ENCODE data around the gene PSMG4.

Gene PSMG4

GRCh38 chr6:3291346-3291745 is 32.6 kb downstream of the PSMG4 start:
- Histone ChIP-seq H3K4me2 (ENCODE audit: low read depth, low read length, poor library complexity, severe bottlenecking) (no peak overlapping the region), H3K4me3 (ENCODE audit: insufficient read depth, low read length, poor library complexity, severe bottlenecking) (no peak overlapping the region), H3F3A (ENCODE audit: insufficient read depth) (no peaks in the 10 kb centered on the region), H3K9ac (ENCODE audit: low read length) (no peak overlapping the region), H2AFZ (ENCODE audit: low read depth, low read length, severe bottlenecking) (no peak overlapping the region), H3K36me3 (ENCODE audit: low read length) (no peaks in the 10 kb centered on the region), H3K9me2 (replicated peaks; ENCODE audit: insufficient read depth, low read length) (no peaks in the 10 kb centered on the region), H4K20me1 (ENCODE audit: low read depth, low read length) (no peaks in the 10 kb centered on the region), H3K79me2 (ENCODE audit: insufficient read depth, low read length) (no peaks in the 10 kb centered on the region), H3K9me3 (ENCODE audit: insufficient read depth, low read length) (no peaks in the 10 kb centered on the region), H3K27ac (ENCODE audit: low read depth, low read length) (no peak overlapping the region), H3K27me3 (ENCODE audit: low read length) (no peaks in the 10 kb centered on the region)
- TF ChIP-seq CTCF (IDR thresholded peaks at IDR 0.05; ENCODE audit: insufficient read depth, low read length, poor library complexity, severe bottlenecking), result no peak
- no peak for TF ChIP-seq EZH2phosphoT487 (conservative IDR thresholded peaks at IDR 0.05; ENCODE audit: low read length)

DNA sequence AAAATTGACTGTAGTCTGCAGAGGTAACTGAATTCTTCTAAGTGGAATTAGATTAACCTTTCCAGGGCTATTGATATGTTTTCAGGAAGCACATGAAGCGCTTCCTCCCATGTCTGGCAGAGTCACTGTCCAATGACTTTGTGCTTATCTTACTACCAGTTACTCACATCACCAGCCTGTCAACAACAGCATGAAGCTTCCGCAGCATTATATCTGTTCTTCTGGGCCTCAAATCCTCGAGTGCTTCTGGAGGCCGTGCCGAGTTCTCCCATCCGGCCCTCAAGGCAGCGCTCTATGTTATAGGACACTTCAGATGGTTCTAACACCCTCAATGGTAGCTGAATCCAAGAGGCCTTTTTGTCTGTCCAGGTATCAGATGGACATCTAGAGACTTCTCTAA is 33.2 kb downstream of the PSMG4 start:
- H3F3A ChIP-seq (ENCODE audit: insufficient read depth), result no peaks in the 10 kb centered on the region

DNA sequence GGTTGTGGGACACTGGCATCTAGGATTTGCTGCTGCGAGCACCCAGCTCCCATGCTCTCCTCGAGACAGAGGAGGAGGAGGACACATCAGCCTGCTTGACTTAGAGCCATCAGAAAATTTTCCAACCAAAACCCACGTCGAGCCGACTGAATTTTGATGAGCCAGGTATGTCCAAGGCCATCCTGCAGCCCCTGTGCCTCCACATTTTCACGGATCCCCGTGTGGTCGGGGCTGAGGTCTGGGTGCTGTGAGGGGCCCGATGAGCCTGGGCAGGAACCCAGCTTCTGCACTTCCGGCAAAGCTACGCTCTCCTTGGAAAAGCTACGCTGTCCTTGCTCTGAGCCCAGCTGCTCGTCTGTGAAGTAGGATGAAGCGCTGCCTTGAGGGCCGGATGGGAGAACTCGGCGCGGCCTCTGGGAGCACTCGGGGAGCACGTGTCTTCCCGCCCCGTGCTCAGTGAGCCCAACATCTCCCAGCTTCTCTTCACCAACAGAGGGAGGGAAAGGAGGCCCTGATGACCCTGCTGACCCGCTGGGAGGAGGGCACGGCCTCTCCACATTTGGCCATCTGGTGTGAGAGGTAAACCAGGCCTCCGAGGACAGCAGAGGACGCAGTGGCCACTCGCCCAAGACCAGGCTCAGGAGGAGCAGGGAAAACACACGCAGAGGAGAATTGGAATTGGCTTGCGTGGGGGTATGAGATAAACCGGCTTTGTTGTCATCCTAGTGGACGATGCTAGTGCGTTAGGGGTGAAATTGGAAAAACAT is 33.9 kb downstream of the PSMG4 start:
- H3K4me3 ChIP-seq (ENCODE audit: insufficient read depth, low read length, poor library complexity, severe bottlenecking), result no peak overlapping the region
- no peaks in the 10 kb centered on the region for H4K20me1 ChIP-seq (ENCODE audit: low read depth, low read length)
- H3K36me3 ChIP-seq (ENCODE audit: low read length), result no peaks in the 10 kb centered on the region
- H3K79me2 ChIP-seq (ENCODE audit: insufficient read depth, low read length), result no peaks in the 10 kb centered on the region
- H3F3A ChIP-seq (ENCODE audit: insufficient read depth), result no peaks in the 10 kb centered on the region
- no peak overlapping the region for H3K27ac ChIP-seq (ENCODE audit: low read depth, low read length)
- TF ChIP-seq CTCF (IDR thresholded peaks at IDR 0.05; ENCODE audit: insufficient read depth, low read length, poor library complexity, severe bottlenecking) (no peak), EZH2phosphoT487 (conservative IDR thresholded peaks at IDR 0.05; ENCODE audit: low read length) (no peak)
- H3K9me3 ChIP-seq (ENCODE audit: insufficient read depth, low read length), result no peaks in the 10 kb centered on the region
- no peak overlapping the region for H3K9ac ChIP-seq (ENCODE audit: low read length)
- H2AFZ ChIP-seq (ENCODE audit: low read depth, low read length, severe bottlenecking), result no peak overlapping the region
- no peak overlapping the region for H3K4me2 ChIP-seq (ENCODE audit: low read depth, low read length, poor library complexity, severe bottlenecking)
- no peaks in the 10 kb centered on the region for H3K27me3 ChIP-seq (ENCODE audit: low read length)
- no peaks in the 10 kb centered on the region for H3K9me2 ChIP-seq (replicated peaks; ENCODE audit: insufficient read depth, low read length)

More for the DNA sequence above, 33.2 kb downstream of the PSMG4 start:
- H3K4me3 ChIP-seq (ENCODE audit: insufficient read depth, low read length, poor library complexity, severe bottlenecking), result no peak overlapping the region
- H2AFZ ChIP-seq (ENCODE audit: low read depth, low read length, severe bottlenecking), result no peak overlapping the region
- H3K36me3 ChIP-seq (ENCODE audit: low read length), result no peaks in the 10 kb centered on the region
- H3K79me2 ChIP-seq (ENCODE audit: insufficient read depth, low read length), result no peaks in the 10 kb centered on the region
- no peak for TF ChIP-seq CTCF (IDR thresholded peaks at IDR 0.05; ENCODE audit: insufficient read depth, low read length, poor library complexity, severe bottlenecking)
- no peak for TF ChIP-seq EZH2phosphoT487 (conservative IDR thresholded peaks at IDR 0.05; ENCODE audit: low read length)
- H3K27me3 ChIP-seq (ENCODE audit: low read length), result no peaks in the 10 kb centered on the region
- no peak overlapping the region for H3K27ac ChIP-seq (ENCODE audit: low read depth, low read length)
- H3K9me3 ChIP-seq (ENCODE audit: insufficient read depth, low read length), result no peaks in the 10 kb centered on the region
- H4K20me1 ChIP-seq (ENCODE audit: low read depth, low read length), result no peaks in the 10 kb centered on the region
- H3K4me2 ChIP-seq (ENCODE audit: low read depth, low read length, poor library complexity, severe bottlenecking), result no peak overlapping the region
- H3K9me2 ChIP-seq (replicated peaks; ENCODE audit: insufficient read depth, low read length), result no peaks in the 10 kb centered on the region
- no peak overlapping the region for H3K9ac ChIP-seq (ENCODE audit: low read length)
